Superior temporal gyrus (tissue), 1 donor: ENCODE results near the gene IL11.
A peak's percentile ranks its signal among the peaks of the same experiment; 100 is the strongest.
"Not testable (repeated sequence)": the region's sequence is repeated elsewhere in the genome, so short reads cannot be mapped to it uniquely, and the experiment has no call there.

Experiments
- DNase-seq: peaks from one replicate; pipeline ENCODE4 v3.0.0-alpha.2; 2016; ENCODE audit errors: extremely low spot score

The IL11 gene

DNA sequence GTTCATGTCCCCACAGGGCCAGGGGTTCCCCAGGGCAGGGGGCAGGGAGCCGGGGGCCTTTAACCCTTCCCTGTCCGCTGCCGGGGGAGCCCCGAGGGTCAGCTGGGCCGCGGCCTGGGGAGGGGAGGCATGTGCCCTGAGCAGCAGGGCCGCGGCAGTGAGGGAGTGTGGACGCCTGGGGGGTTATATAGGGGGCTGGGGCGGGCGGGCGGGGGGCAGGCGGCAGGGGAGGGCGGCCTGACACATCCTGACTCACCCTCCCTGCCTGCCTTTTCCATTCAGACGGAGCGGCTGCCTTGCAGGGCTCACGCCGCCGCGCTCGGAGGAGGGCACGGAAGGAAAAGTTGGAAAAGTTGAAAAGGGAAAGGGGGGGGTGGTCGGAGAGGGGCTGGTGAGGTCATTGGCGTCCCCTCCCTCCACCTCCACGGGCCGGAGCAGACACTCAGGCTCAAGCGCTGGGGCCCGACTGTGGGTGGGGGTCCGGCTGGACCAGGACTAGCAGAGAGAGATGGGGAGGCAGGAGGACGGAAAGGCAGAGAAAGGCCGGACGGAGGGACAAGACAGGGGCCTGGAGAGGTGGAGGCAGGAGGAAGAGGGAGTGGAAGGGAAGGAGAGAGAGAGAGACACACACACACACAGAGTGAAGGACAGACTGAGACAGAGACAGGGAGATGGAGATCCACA is at the start of gene IL11:
Gene IL11 (minus strand): TSS at position 159 of the 684 bp plus-strand sequence. CDS start 153 bp downstream, at position 6.
- no peak for DNase-seq

DNA sequence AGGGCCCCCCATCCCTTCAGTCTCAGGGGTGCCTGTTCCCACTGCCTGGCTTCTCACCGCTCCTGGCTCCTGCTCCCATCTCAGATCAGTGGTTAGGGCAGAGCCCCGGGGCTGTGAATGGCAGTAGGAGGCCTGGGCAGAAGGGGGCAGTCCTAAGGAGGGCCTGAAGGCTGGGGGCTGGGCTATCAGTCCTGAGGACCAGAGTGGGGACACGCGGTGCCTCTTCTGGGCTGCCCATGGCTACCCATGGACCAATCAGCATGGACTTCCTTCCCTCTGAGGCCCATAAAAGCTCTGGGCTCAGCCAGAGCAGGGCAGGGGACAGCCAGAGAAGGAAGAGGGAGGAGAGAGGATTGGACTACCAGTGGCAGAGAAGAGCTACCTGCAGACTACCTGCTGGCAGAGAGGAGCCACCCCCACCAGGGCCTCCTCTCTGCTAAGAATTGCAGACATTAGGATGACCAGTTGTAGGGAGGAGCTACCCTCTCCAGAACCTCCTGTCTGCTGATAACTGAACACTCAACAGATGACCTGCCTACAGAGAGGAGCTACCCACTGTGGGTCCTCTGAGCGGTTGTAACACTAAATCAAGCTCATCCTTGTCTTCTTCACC is 49.5 kb upstream of the IL11 start:
- no peak for DNase-seq

DNA sequence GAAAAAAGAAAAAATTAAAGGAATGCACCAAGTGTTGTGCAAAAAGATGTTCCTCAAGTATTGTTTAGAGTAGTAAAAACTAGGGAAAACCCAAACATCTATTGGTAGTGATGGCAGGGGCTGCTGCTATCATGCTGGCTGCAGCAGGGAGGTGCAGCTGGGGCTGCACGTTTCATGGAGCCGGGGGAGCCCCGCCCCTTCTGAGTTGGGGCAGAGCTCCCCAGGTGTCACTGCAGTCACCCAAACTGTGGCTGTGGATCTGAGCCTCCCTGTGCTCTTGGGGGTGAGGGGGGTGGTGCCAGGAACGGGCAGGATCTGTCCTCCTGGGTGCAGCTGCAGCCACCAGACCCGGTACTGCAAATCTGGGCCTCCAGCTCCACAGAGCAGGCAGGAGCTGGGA is 48.8 kb upstream of the IL11 start:
- DNase-seq: no peak

DNA sequence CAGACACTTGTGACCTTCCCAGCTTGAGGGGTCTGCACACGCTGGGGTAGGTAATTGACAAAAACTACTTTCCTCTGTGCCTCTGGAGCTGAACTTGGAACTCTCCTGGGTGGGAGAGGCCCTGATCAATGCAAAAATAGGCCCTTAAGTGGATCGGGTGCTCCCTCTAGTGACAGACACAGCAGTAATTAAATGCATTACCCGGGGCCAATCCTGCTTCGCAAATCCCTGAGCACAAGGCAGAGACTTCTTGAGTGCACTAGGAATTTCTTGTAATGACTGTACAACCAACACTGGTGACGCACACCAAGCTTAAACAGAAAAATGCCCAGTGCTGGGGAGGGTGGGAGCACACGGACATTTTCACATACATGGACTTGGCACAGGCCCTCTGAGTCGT is 47.9 kb upstream of the IL11 start:
- peak; percentile 89 for DNase-seq

DNA sequence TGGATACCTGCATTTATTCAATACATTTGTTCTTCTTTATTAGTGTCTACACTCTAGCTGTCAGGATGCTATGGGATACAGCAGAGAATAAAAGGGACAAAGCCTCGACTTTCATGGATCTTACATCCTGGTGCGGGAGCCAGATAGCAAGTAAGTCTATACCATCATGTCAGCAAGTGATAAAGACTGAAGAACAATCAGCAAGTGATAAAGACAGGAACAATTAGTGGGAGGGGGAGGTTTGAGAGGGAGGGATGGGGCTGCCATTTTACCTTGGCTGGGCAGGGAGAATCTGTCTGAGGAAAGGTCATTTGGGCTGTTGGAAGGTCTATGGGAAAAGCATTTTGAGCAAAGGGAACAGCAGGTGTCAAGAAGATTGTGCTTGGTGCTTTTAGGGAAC is 39.9 kb upstream of the IL11 start:
- DNase-seq: no peak

DNA sequence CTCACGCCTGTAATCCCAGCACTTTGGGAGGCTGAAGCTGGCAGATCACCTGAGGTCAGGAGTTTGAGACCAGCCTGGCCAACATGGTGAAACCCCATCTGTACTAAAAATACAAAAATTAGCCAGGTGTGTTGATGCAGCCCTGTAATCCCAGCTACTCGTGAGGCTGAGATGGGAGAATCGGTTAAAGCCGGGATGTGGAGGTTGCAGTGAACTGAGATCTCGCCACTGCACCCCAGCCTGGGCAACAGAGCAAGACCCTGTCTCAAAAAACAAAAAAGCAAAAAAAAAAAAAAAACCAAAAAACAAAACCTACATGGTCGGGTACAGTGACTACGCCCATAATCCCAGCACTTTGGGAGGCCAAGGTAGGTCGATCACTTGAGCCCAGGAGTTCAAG is 38.9 kb upstream of the IL11 start:
- not testable (repeated sequence) for DNase-seq

DNA sequence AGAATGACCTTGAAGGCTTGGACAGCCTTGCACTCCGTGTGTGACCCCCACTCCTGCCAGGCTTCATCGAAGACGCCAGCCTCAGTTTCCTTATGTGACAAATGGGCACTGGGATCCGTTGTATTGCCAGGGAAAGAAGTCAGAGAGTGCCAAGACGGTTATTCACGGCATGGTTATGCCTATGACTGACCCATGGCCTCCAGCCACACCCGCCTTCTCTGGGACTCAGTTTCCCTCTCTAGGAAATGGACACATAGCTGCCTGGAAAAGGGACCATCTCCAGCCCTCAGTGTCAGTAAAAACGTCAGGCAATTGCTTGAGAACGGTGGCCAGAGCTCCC is 38.2 kb upstream of the IL11 start:
- DNase-seq: no peak

DNA sequence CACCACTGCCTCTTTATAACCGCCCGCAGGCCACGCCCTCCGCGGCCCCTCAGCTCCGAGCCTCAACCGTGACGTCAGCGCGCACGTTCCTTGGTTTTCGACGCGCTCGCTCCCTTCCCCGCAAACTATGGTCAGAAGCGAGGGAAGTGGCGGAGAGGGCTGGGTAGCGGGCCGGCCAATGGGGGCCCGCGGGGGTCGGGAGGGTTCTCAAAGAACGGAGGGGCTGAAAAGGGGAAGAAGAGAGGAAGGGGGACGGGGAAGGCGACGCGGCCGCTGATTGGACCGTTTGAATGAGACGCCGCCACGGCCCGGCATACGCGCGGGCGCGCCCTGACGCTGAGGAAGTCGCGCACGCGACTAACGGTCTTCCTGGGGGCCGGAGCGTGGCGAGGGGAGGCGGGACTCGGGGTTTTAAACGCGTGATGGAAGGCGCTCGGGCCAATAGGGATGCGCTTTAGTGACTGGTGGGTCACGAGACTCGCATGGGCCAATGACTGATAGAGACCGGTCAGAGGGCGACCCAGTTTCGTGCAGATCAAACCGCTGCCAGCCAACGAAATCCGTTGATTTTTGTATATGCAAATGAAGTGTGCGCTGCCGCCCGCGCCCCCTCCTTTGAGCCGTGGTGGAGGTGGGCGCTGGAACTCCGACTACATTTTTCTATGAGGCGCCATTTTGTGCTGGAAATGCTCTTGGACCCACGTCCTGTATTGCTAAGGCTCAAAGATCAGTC is 37.7 kb upstream of the IL11 start:
- peak; percentile 99 for DNase-seq

DNA sequence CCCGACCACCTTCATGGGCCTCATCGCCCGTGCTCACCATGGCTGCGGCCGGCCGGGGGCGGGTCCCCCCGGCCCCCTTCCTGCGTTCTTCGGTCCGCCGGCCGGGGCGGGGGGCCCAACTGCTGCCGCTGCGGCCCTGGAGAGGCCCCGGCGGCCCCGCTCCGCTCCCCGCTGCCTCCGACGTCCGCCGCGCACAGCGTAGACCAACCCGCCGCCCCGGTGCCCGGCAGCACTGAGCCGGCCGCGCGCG is 37.2 kb upstream of the IL11 start, which contains the start of gene UBE2S:
Gene UBE2S (minus strand): TSS at position 239 of the 250 bp plus-strand sequence. CDS start 199 bp downstream, at position 40.
- not testable (repeated sequence) for DNase-seq

DNA sequence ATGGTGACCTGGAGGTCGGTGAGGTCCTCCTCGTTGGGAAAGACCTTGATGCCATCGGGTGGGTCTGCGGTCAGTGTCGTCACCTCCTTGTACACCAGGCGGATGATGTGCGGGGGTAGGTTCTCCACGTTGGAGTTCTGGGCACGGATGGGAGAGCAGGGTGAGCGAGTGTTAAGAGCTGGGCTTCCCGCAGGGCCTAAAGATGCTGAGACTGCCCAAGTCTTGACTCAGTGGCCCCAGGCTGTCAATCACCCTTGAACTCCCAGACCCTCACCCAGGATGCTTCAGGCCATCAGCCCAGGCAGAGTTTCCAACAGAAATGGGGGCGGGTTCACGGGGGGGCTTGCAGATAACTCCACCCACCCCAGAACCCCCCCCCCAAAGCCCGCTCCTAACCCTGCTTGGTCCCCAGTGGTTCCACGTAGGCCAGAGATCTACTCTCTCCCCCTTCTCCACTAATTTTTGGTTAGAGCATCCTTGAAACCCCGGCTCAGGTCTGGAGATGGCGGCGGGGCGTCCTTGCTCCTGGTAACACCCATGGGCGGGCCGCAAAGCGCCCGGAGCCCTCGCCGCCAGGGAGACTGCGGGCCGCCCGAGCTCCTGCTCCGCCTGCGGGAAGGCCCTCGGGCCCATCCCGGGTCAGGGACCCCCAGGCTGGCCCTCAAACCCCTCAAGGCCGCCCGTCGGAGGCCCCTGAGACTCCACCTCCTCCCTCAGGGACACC is 36.7 kb upstream of the IL11 start:
- no peak for DNase-seq

DNA sequence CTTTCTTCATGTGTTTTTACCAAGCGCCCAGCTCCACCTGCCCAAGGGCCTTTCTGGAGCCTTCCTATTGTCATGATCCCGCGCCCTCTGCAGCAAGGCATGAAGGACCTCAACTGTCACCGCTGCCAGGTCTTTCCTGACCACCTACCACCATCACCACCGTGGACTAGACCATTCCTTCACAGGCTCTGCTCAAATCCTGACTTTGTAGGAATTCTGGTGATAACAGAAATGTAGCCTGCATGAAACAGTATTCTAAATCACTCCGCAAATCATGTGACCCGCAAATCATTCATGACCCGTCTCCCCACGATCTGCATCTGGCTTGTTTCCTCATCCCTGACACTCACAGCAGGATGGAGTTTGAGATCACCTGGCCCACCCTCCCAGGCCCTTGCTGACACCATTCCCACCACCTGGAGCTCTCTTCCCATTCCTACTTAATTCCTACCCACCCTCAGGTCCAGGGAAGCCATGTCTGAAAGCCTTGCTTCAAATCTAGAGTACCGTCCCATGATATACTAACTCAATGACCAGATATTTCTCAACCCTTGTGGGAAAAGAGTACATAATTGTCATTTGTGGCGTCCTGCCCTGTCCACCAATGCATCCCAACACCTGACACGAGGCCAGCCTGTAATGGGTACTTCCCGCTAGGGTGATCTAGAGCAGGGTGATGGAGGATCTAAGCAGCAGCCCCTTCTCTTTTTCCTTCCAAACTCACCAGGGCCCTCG is 36.0 kb upstream of the IL11 start:
- DNase-seq: no peak

DNA sequence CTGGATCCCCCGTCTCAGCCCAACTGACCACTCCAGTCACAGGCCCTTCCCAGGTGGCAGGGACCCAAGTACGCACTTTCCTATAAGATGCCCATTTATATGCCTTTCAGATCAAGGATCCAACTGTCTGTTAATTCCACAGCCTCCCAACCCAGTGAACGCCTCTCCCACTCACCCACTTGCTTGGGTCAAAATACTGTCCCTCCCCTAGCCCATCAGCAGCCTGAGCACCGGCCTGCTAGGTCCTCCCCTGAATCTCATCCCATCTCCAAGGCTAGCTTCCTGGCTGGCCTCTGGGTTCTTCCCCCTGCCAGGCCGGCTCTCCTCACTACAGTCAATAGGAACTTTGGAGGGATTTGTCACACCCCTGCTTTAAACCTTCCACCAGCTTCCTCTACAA is 35.4 kb upstream of the IL11 start:
- DNase-seq: no peak

DNA sequence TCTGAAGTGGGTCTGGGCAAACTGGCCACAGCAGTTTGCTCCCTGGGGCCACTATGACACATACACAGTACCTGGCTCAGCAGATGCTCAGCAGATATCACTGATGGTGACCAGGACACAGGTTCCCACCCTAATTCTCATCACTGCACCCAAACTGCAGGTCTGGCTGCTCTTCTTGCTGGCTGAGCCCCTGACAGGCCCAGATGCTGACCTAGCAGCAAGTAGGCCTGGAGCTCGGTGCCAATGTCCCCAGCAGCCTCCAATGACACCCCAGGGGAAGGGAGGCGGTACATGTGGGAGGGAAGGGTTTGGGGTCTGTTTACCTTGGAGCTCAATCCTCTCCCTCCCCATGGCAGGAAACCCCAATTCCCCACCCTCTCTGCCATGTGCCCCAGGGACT is 32.2 kb upstream of the IL11 start:
- no peak for DNase-seq

DNA sequence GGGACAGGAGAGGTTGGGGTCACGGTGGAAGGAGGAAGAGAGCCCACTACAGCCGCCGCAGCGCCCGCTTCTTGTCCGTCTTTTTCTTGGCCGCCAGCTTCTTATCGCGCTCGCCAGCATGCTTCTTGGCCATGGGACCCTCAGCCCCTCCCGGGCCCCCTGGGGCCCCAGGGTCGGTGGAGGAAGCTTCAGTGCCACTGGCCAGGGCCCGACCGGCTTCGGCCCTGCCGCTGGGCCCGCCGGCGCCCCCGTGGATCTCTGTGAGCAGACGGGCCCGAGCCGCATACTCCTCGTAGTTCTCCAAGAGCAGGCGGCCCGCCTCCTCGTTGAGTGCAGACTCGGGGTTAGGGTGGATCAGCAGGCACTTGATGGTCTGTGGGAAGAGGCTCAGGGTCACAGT is 31.1 kb upstream of the IL11 start:
- not testable (repeated sequence) for DNase-seq

DNA sequence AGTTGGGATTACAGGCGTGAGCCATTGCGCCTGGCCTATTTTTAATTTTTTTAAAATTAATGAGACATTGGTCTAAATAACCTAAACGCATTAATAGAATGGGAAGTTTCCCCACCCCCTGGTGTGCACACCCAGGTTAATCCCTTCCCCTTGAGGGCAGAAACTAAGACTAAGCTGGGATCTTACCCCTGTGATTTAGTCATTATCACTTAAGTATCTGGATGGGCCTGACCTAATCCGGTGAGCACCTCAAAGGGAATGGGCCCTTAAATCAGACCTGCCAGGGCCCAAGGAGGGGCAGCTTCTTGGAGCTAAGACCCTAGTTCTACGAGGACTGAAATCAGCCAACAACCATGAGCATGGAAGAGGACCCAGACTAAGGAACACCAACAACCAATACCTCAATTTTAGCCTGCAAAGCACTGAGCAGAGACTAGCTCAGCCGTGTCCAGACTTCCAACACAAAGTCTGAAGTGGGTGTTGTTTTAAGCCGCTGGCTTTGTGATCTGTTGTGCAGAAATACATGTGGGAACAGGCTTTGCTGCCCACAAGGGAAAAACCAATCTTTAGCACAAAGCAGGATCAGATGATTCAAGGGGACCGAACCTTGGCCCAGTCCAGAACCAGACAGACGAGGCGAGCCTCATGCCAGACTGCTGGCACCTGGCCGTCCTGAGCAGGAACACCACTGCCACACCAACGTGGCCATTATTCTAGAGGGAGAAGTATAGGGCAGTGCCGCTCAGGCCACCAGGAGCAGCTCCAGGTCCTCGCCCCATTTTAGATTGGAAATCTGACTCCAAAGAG is 30.2 kb upstream of the IL11 start:
- DNase-seq: no peak

DNA sequence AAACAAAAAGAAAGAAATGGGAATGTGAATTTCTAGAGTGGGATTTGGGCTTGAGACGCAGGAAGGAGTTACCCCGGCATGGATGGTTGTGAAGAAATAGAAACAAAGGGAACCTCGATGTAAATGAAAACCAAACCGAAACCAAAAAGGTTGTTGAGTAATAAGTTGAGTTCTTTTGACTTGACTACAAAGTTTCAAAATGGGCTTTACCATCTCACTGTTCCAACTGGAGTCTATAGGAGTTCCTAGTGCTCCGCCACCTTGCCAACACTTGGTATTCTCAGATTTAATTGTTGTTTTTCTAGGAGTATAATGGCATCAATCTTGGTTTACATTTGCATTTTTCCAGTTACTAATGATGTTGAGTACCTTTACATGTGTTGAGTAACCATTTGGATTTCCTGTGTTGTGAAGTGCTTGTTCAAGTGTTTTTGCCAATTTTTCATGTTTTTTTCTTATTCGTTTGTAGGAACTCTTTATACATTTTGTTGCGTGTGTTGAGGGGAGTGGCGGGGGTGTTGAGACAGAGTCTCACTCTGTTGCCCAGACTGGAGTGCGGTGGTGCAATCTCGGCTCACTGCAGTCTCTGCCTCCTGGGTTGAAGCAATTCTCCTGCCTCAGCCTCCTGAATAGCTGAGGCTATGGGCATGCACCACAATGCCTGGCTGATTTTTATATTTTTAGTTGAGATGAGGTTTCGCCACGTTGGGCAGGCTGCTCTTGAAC is 28.1 kb upstream of the IL11 start:
- no peak for DNase-seq

DNA sequence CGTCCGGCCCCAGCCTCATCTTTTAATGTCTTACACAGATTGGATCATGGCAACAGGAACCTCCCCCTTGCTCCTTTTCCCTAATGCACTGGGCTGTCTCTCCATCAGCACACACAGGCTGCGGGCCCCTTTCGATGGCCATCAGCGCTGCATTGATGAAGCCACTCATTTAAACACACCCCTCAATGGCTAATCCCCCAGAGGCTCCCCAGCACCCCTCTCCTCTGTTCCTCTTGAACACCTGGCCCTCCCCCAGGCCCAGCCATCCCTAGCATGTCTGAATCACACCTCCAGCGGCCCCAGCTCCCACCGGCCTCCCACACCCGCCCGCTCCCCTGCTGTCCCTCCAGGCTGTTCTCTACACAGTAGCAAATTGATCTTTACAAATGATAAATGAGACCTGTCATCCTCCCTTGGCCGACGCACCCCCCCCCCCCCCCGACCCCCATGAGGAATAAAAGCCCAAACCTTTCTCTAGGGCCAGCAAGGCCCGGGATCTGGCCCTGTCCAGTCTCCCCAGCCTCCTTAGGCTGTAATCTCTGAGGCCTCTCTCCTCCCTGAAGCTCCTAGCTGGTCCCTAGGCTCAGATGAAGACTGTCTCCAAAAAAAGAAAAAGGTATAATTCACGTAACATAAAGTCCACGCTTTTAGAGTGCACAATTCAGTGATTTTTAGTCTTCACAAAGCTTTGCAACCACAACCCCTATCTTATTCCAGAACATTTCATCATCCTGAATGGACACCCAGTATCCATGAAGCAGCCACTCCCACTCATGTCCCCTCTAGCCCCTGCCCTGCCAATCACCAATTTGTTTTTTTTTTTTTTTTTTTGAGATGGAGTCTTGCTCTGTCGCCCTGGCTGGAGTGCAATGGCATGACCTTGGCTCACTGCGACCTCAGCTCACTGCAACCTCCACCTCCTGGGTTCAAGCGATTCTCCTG is 22.8 kb upstream of the IL11 start:
- DNase-seq: no peak

DNA sequence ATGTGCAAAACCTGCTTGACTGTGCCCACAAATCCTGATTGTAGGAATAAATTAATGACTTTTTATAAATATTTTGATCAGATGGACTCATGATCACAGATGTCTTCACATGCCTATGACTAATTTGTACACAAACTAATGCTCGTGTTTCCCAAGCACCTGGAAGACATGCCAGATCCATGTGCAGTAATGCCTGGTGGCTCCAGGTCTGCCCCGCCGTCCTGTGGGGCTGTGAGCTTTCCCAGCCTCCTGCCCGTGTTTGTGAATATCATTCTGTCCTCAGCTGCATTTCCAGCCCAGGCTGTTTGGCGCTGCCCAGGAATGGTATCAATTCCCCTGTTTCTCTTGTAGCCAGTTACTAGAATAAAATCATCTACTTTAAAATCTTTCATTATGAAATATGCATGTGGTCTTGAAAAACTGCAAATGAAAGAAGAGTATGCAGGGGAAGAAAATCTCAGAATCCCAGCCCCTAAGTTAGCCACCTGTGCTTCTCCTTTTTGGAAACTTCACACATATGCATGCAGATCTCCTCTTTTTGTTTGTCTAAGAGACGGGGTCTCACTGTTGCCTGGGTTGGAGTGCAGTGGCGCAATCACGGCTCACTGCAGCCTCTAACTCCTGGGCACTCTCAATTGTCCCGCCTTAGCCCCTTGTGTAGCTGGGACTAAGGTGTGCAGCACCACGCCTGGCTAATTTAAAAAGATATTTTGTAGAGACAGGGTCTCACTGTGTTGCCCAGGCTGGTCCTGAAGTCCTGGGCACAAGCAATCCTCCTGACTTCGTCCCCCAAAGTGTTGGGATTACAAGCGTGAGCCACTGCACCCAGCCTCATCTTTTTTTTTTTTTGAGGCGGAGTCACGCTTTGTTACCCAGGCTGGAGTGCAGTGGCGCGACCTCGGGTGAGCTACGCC is 21.7 kb upstream of the IL11 start:
- no peak for DNase-seq
